ENCODE results near the gene SLC26A3. TPM values are rescaled to one million over a fixed set of nuclear protein-coding genes. Genes with fewer than 3 reads are reported as not detected.

The SLC26A3 gene
- polyA plus RNA-seq, 1 experiment = not detected

DNA sequence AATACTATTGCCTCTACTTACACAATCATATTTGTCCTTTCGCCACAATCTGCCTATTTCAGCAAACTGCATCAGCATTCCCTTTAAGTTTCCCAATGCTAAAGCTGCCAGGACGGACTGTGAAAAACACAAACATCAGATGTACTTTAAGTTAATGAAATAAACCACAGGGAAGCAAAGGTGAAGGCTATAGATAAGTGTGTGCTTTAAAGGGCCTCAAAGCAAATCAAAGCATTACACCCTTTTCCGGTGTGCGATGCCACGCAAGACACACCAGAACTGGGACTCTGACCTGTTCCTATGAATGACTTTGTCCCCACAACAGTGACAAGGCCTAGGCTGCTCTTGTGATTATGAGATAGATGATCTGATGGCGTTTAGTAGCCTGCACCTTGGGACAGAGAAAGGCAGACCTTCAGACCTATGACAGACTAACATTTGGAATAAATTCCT lies 23.4 kb downstream of the SLC26A3 start:
- no peaks in the 10 kb centered on the region for H3K36me3 ChIP-seq (ENCODE audit: control insufficient read depth, insufficient read depth, low read length)
- CTCF ChIA-PET = no interaction called here
- DNase-seq (ENCODE audit: low read depth) = no peak
- no peak overlapping the region for H3K4me3 ChIP-seq (ENCODE audit: low read depth, low read length)
- POLR2A ChIA-PET = no interaction called here
- no peaks in the 10 kb centered on the region for H3K27me3 ChIP-seq (ENCODE audit: control insufficient read depth, insufficient read depth, low read length)
- TF ChIP-seq, protein P1, sequence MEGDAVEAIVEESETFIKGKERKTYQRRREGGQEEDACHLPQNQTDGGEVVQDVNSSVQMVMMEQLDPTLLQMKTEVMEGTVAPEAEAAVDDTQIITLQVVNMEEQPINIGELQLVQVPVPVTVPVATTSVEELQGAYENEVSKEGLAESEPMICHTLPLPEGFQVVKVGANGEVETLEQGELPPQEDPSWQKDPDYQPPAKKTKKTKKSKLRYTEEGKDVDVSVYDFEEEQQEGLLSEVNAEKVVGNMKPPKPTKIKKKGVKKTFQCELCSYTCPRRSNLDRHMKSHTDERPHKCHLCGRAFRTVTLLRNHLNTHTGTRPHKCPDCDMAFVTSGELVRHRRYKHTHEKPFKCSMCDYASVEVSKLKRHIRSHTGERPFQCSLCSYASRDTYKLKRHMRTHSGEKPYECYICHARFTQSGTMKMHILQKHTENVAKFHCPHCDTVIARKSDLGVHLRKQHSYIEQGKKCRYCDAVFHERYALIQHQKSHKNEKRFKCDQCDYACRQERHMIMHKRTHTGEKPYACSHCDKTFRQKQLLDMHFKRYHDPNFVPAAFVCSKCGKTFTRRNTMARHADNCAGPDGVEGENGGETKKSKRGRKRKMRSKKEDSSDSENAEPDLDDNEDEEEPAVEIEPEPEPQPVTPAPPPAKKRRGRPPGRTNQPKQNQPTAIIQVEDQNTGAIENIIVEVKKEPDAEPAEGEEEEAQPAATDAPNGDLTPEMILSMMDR (IDR thresholded peaks at IDR 0.05; ENCODE audit: insufficient read depth, low read depth, low read length) = no peak

GRCh38 chr7:107778283-107778682 lies 24.7 kb downstream of the SLC26A3 start:
- H3K4me3 ChIP-seq (ENCODE audit: low read depth, low read length) = no peak overlapping the region
- no peaks in the 10 kb centered on the region for H3K36me3 ChIP-seq (ENCODE audit: control insufficient read depth, insufficient read depth, low read length)
- no peaks in the 10 kb centered on the region for H3K27me3 ChIP-seq (ENCODE audit: control insufficient read depth, insufficient read depth, low read length)
- TF ChIP-seq, protein P1 (IDR thresholded peaks at IDR 0.05; ENCODE audit: insufficient read depth, low read depth, low read length) = no peak
- DNase-seq (ENCODE audit: low read depth) = no peak
- POLR2A ChIA-PET = no interaction called here
- CTCF ChIA-PET = no interaction called here

- H3K27me3 ChIP-seq (ENCODE audit: control insufficient read depth, insufficient read depth, low read length) = no peaks in the 10 kb centered on the region
- no peaks in the 10 kb centered on the region for H3K36me3 ChIP-seq (ENCODE audit: control insufficient read depth, insufficient read depth, low read length)
- POLR2A ChIA-PET = no interaction called here
- H3K4me3 ChIP-seq (ENCODE audit: low read depth, low read length) = no peak overlapping the region
- DNase-seq (ENCODE audit: low read depth) = no peak
- CTCF ChIA-PET = no interaction called here
- TF ChIP-seq, protein P1 (IDR thresholded peaks at IDR 0.05; ENCODE audit: insufficient read depth, low read depth, low read length) = no peak
Measured at GRCh38 chr7:107777702-107778101, 25.3 kb downstream of the SLC26A3 start.

DNA sequence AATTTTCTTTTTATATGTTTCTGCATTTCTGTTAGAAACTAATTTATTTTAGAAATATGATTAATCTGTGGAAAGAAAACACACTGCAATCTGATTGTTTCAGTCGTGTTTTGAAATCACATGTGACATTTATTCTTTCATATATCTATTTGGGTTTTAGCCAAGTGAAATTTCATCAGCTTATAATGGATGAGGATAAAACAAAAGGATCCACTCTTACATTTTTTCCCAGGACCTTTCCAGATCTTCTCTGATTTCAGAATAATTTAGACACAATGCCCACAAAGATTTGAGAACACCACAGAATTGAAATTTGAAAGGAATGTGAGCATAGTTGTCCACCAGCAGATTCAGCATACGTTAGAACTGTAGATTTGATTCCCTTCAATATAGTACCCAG lies 30.0 kb downstream of the SLC26A3 start:
- ChIA-PET POLR2A (no interaction called here), CTCF (interaction anchor here (1.2 kb wide), 1 partner anchor 15 kb away, joined by 4 read pairs; no protein-coding TSS in a partner anchor)
- TF ChIP-seq, protein P1 (IDR thresholded peaks at IDR 0.05; ENCODE audit: insufficient read depth, low read depth, low read length) = no peak
- Histone ChIP-seq H3K4me3 (ENCODE audit: low read depth, low read length) (no peak overlapping the region), H3K27me3 (ENCODE audit: control insufficient read depth, insufficient read depth, low read length) (no peaks in the 10 kb centered on the region), H3K36me3 (ENCODE audit: control insufficient read depth, insufficient read depth, low read length) (no peaks in the 10 kb centered on the region)
- no peak for DNase-seq (ENCODE audit: low read depth)

DNA sequence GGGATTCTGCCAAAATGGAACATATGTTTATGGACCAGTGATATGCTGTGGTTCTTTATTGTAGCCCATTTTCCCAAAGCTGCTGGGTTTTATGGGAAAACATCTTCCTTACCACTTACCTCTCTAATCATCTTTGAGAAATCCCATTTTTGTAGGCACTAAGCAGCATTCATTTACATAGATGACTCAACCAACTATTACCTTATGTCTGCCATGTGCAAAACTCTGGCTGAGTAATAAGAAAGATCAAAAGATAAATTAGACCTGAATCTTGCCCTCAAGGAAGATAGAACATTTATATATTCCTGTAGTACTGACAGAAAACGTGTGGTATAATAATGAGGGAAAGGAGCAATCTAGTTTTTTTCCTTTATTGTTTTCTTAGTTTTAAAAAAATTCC lies 34.8 kb downstream of the SLC26A3 start:
- DNase-seq (ENCODE audit: low read depth) = no peak
- CTCF ChIA-PET = interaction anchor here (0.6 kb wide), 1 partner anchor 94 kb away, joined by 4 read pairs; no protein-coding TSS in a partner anchor
- POLR2A ChIA-PET = no interaction called here
- Histone ChIP-seq H3K36me3 (ENCODE audit: control insufficient read depth, insufficient read depth, low read length) (no peaks in the 10 kb centered on the region), H3K27me3 (ENCODE audit: control insufficient read depth, insufficient read depth, low read length) (no peaks in the 10 kb centered on the region), H3K4me3 (ENCODE audit: low read depth, low read length) (no peak overlapping the region)
- TF ChIP-seq, protein P1 (IDR thresholded peaks at IDR 0.05; ENCODE audit: insufficient read depth, low read depth, low read length) = no peak
